Stomach (tissue), 9 donors: Measurements from ENCODE around the gene RABL2B. TPM values are rescaled to one million over a fixed set of nuclear protein-coding genes. Genes with fewer than 3 reads are reported as not detected.

Experiments used
- DNase-seq, 2 donors: peaks; one replicate each; pipeline versions ENCODE4 v3.0.0 to v3.0.0-alpha.2; 2013 to 2019
- H3K27ac ChIP-seq, 5 donors: fragments of 200-600 bp in 4 of 5; sonication (generic) in 4 of 5; one replicate each; pipeline ENCODE4 v1.5.1; 2013 to 2019; ENCODE audit warnings: mild to moderate bottlenecking in 1 of 5, moderate library complexity in 1 of 5
- H3K27me3 ChIP-seq, 3 donors: fragments of 200-600 bp; sonication (generic); one replicate each; pipeline ENCODE4 v1.5.1; 2017 to 2019; ENCODE audit warnings: mixed run types in 1 of 3
- H3K36me3 ChIP-seq, 4 donors: fragments of 200-600 bp; sonication (generic); 1 replicate in 3 of 4; 2 replicates in 1 of 4; pipeline ENCODE4 v1.5.1; 2016 to 2019
- H3K4me1 ChIP-seq, 4 donors: fragments of 200-600 bp; sonication (generic); one replicate each; pipeline ENCODE4 v1.5.1; 2016 to 2019
- H3K4me3 ChIP-seq, 4 donors: fragments of 200-600 bp; sonication (generic) in 3 of 4; one replicate each; pipeline ENCODE4 v1.5.1; 2016 to 2019; ENCODE audit warnings: mild to moderate bottlenecking in 1 of 4
- H3K9me3 ChIP-seq, 4 donors: fragments of 200-600 bp; sonication (generic); one replicate each; pipeline ENCODE4 v1.5.1; 2016 to 2019
- EP300 ChIP-seq: sonication (generic); formaldehyde crosslinking; IDR thresholded peaks from one replicate; pipeline ENCODE4 v1.6.1; 2017; ENCODE audit warnings: antibody characterized with exemption
- POLR2A ChIP-seq, 4 donors: fragments of 450-650 bp; IDR thresholded peaks; one replicate each; pipeline ENCODE4 v1.6.1; 2016; ENCODE audit warnings: antibody characterized with exemption in 4 of 4, control low read depth in 2 of 4, mild to moderate bottlenecking in 1 of 4, moderate library complexity in 1 of 4
- POLR2AphosphoS5 ChIP-seq, 3 donors: sonication (generic); formaldehyde crosslinking; IDR thresholded peaks; one replicate each; pipeline ENCODE4 v1.6.1; 2016; ENCODE audit warnings: antibody characterized with exemption in 3 of 3
- WGBS, 5 donors: extraction: QIAGEN DNeasy Blood & Tissue Kit in 3 of 5; methylation state at CpG; one replicate each; pipeline versions ENCODE4 v1.1.5 to v1.1.7; 2013 to 2018; 5-methylcytosine and 5-hydroxymethylcytosine counted together
- intact Hi-C: fragments of 100-400 bp; cut with DNase I; formaldehyde crosslinking; loops from one replicate; pipeline ENCODE4 v1.15.1; 2023; ENCODE audit warnings: low total_unique reads
- polyA plus RNA-seq, 3 donors: library from polyadenylated mRNA; stranded (reverse); fragments of 200-250 nt; gene quantifications; one replicate each; pipeline ENCODE4 v1.2.3, GENCODE V29; 2013
- total RNA-seq, 5 donors: library from RNA; depleted of rRNA; stranded (reverse); fragments of >200 nt; gene quantifications; one replicate each; pipeline versions ENCODE4 v1.1.0 to v1.2.3, GENCODE V29; 2014 to 2016
- TF ChIP-seq, protein P1 (sequence below), 7 experiments: fragments of 450-650 bp in 4 of 7; fragments of 200-600 bp in 3 of 7; sonication (generic) in 3 of 7; IDR thresholded peaks; one replicate each; pipeline ENCODE4 v1.5.1; 2016 to 2019; ENCODE audit warnings: antibody characterized with exemption in 7 of 7, control low read depth in 2 of 7, mild to moderate bottlenecking in 1 of 7
- donor health status: healthy with polysubstance abuse.
- donor health status: Bipolar disorder and iron deficiency.
- donor health status: healthy.

The RABL2B gene
- total and polyA plus RNA-seq, 8 donors = 6.6 to 18.1 (median 13.3) TPM

DNA sequence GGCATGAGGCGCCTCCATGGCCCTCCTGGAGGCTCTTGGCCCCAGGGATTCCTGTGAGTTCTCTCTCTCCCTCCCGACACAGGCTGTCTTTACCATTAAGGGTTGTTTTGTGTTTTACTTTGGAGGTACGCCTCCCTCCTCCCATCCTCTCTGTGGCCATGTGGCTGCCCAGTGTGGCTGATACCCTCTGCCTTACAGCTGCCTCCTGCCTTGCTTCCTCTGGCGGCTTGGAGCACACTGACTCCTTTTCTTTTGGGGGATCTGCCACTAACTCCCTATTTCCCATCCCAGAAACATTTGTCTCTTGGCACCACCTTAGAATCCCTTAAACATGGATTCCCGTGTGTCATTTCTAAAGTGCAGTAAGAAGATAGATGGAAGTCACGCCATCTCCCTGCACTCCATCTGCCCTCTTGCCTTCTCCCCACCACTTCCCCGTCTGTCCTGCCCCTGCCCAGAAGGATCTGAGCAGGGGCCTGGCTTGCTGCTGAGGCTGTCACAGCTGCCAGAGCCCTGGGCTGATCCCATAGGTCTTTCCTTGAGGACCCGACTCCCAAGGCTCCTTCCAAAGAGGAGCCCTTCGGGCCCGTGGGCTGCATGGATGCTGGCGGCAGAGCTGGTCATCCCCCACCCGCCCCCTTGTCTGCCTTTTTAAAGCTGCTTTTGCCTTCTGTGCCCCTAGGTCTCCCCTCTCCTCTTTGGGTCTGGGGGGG is 60.6 kb downstream of the RABL2B start:
- Histone ChIP-seq H3K27me3 (peaks cover 14 to 45% (median 25%) of the 10 kb centered on the region in 3 donors), H3K36me3 (peaks cover 0 to 22% (median 7%) of the 10 kb centered on the region in 4 donors), H3K4me1 (peaks cover 0 to 11% (median 4%) of the 10 kb centered on the region in 4 donors), H3K4me3 (no peak overlapping the region), H3K27ac (no peak overlapping the region), H3K9me3 (no peaks in the 10 kb centered on the region)
- TF ChIP-seq POLR2A (IDR thresholded peaks at IDR 0.05) (no peak), POLR2AphosphoS5 (IDR thresholded peaks at IDR 0.05) (no peak), EP300 (no peak)
- TF ChIP-seq, protein P1, sequence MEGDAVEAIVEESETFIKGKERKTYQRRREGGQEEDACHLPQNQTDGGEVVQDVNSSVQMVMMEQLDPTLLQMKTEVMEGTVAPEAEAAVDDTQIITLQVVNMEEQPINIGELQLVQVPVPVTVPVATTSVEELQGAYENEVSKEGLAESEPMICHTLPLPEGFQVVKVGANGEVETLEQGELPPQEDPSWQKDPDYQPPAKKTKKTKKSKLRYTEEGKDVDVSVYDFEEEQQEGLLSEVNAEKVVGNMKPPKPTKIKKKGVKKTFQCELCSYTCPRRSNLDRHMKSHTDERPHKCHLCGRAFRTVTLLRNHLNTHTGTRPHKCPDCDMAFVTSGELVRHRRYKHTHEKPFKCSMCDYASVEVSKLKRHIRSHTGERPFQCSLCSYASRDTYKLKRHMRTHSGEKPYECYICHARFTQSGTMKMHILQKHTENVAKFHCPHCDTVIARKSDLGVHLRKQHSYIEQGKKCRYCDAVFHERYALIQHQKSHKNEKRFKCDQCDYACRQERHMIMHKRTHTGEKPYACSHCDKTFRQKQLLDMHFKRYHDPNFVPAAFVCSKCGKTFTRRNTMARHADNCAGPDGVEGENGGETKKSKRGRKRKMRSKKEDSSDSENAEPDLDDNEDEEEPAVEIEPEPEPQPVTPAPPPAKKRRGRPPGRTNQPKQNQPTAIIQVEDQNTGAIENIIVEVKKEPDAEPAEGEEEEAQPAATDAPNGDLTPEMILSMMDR (IDR thresholded peaks at IDR 0.05) = no peak
- WGBS, 5 donors = 88 to 92% (median 91%) methylated on average over 9 to 12 of the region's 12 CpGs
- DNase-seq = no peak
- intact Hi-C loops = no loop called here

DNA sequence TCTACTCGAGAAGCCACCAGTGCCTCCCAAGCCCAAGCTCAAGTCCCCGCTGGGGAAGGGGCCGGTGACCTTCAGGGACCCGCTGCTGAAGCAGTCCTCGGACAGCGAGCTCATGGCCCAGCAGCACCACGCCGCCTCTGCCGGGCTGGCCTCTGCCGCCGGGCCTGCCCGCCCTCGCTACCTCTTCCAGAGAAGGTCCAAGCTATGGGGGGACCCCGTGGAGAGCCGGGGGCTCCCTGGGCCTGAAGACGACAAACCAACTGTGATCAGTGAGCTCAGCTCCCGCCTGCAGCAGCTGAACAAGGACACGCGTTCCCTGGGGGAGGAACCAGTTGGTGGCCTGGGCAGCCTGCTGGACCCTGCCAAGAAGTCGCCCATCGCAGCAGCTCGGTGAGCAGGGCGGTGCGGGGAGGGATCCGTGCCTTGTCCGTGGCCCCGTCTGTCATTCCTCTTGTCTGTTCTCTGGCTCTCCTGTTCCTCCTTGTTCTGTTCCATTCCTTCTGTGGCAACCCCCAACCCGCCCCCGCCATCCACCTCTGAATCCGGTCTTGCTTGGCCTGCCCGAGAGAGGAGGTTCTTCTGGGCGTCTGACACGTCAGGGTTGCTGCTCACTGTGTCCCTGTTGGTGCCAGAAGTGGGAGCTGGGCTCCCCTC is 61.3 kb downstream of the RABL2B start:
- Histone ChIP-seq H3K4me3 (no peak overlapping the region), H3K27ac (no peak overlapping the region), H3K36me3 (peaks cover 0 to 27% (median 7%) of the 10 kb centered on the region in 4 donors), H3K9me3 (no peaks in the 10 kb centered on the region), H3K27me3 (peaks cover 14 to 45% (median 25%) of the 10 kb centered on the region in 3 donors), H3K4me1 (peaks cover 0 to 11% (median 4%) of the 10 kb centered on the region in 4 donors)
- DNase-seq = no peak
- TF ChIP-seq, protein P1 (IDR thresholded peaks at IDR 0.05) = no peak
- TF ChIP-seq EP300 = no peak
- no peak for TF ChIP-seq POLR2AphosphoS5 (IDR thresholded peaks at IDR 0.05)
- TF ChIP-seq POLR2A (IDR thresholded peaks at IDR 0.05) = no peak
- intact Hi-C loops = no loop called here
- 91 to 96% (median 93%) methylated on average over 31 to 33 of the region's 33 CpGs for WGBS, 5 donors

DNA sequence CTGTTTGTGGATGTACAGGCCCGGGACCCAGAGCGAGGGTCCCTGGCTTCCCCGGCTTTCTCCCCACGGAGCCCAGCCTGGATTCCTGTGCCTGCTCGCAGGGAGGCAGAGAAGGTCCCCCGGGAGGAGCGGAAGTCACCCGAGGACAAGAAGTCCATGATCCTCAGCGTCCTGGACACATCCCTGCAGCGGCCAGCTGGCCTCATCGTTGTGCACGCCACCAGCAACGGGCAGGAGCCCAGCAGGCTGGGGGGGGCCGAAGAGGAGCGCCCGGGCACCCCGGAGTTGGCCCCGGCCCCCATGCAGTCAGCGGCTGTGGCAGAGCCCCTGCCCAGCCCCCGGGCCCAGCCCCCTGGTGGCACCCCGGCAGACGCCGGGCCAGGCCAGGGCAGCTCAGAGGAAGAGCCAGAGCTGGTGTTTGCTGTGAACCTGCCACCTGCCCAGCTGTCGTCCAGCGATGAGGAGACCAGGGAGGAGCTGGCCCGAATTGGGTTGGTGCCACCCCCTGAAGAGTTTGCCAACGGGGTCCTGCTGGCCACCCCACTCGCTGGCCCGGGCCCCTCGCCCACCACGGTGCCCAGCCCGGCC is 62.1 kb downstream of the RABL2B start:
- WGBS, 5 donors = 76 to 100% (median 89%) methylated on average over 6 to 32 of the region's 32 CpGs
- peaks cover 0 to 32% (median 5%) of the 10 kb centered on the region in 4 donors for H3K36me3 ChIP-seq

More for the DNA sequence above, 62.1 kb downstream of the RABL2B start:
- Histone ChIP-seq H3K27ac (no peak overlapping the region), H3K27me3 (peaks cover 14 to 45% (median 25%) of the 10 kb centered on the region in 3 donors), H3K4me3 (no peak overlapping the region), H3K9me3 (no peaks in the 10 kb centered on the region), H3K4me1 (peaks cover 0 to 11% (median 4%) of the 10 kb centered on the region in 4 donors)
- TF ChIP-seq, protein P1 (IDR thresholded peaks at IDR 0.05) = no peak
- TF ChIP-seq POLR2AphosphoS5 (IDR thresholded peaks at IDR 0.05) (no peak), POLR2A (IDR thresholded peaks at IDR 0.05) (no peak), EP300 (no peak)
- intact Hi-C loops = no loop called here
- DNase-seq = no peak
